Ascending aorta (tissue), 2 donors: ENCODE data around the gene PGA5. TPM values are rescaled to one million over a fixed set of nuclear protein-coding genes. Genes with fewer than 3 reads are reported as not detected.

ENCODE experiments used
- DNase-seq, 2 donors: peaks; one replicate each; pipeline ENCODE4 v3.0.0-alpha.2; 2019; ENCODE audit warnings: low spot score in 2 of 2
- H3K27ac ChIP-seq, 2 donors: fragments of 200-600 bp; sonication (generic); one replicate each; pipeline ENCODE4 v1.5.1; 2016 to 2017; ENCODE audit warnings: mild to moderate bottlenecking in 1 of 2
- H3K27me3 ChIP-seq: fragments of 200-600 bp; sonication (generic); one replicate; pipeline ENCODE4 v1.5.1; 2017
- H3K36me3 ChIP-seq, 2 donors: fragments of 200-600 bp; sonication (generic); one replicate each; pipeline ENCODE4 v1.5.1; 2016
- H3K4me1 ChIP-seq, 2 donors: fragments of 200-600 bp; sonication (generic); one replicate each; pipeline ENCODE4 v1.5.1; 2016 to 2017; ENCODE audit warnings: mild to moderate bottlenecking in 1 of 2
- H3K4me3 ChIP-seq, 2 donors: fragments of 200-600 bp; sonication (generic); one replicate each; pipeline ENCODE4 v1.5.1; 2016 to 2017; ENCODE audit warnings: mild to moderate bottlenecking in 1 of 2
- H3K9me3 ChIP-seq, 2 donors: fragments of 200-600 bp; sonication (generic); one replicate each; pipeline ENCODE4 v1.5.1; 2016
- CTCF ChIP-seq, 3 experiments: fragments of 200-600 bp in 2 of 3; fragments of 450-650 bp in 1 of 3; sonication (generic) in 2 of 3; IDR thresholded peaks; one replicate each; pipeline ENCODE4 v1.5.1; 2016 to 2019; ENCODE audit warnings: antibody characterized with exemption in 3 of 3, mild to moderate bottlenecking in 1 of 3, moderate library complexity in 1 of 3
- intact Hi-C: fragments of 100-400 bp; cut with DNase I; formaldehyde crosslinking; loops from one replicate; pipeline ENCODE4 v1.15.1; 2023
- total RNA-seq: library from RNA; depleted of rRNA; stranded (reverse); fragments of >200 nt; gene quantifications from one replicate; pipeline ENCODE4 v1.1.0, GENCODE V29; 2016

The PGA5 gene
- total RNA-seq, 1 donor from 2014 or later, result 2.0 TPM

- Histone ChIP-seq H3K4me1 (peaks cover 7 to 28% of the 10 kb centered on the region in 2 donors), H3K9me3 (no peaks in the 10 kb centered on the region), H3K27ac (peak overlapping the region; percentile 31 to 50), H3K4me3 (peak overlapping the region; percentile 60 to 80), H3K27me3 (no peaks in the 10 kb centered on the region), H3K36me3 (no peaks in the 10 kb centered on the region)
- no peak for TF ChIP-seq CTCF (IDR thresholded peaks at IDR 0.05)
- peak in 1 of 2 donors; percentile 72 for DNase-seq
- intact Hi-C loops, result no loop called here
These were observed 53.1 kb downstream of the PGA5 start for GRCh38 chr11:61293867-61294716.

- Histone ChIP-seq H3K36me3 (peaks cover 6 to 8% of the 10 kb centered on the region in 2 donors), H3K27me3 (no peaks in the 10 kb centered on the region), H3K4me3 (peak within 1 kb of the TSS; percentile 60 to 80), H3K4me1 (peaks cover 7 to 28% of the 10 kb centered on the region in 2 donors), H3K9me3 (no peaks in the 10 kb centered on the region), H3K27ac (peak within 1 kb of the TSS; percentile 28 to 50)
- peak in 1 of 2 donors; percentile 67 for DNase-seq
- peak in 1 of 3 experiments; percentile 13 for TF ChIP-seq CTCF (IDR thresholded peaks at IDR 0.05)
- intact Hi-C loops, result no loop called here
These were observed 54.0 kb downstream of the PGA5 start, which contains the start of gene VWCE for GRCh38 chr11:61294717-61295595. Gene VWCE, minus strand, starts transcription at chr11:61295316. Its CDS starts 279 bp downstream, at chr11:61295037.

DNA sequence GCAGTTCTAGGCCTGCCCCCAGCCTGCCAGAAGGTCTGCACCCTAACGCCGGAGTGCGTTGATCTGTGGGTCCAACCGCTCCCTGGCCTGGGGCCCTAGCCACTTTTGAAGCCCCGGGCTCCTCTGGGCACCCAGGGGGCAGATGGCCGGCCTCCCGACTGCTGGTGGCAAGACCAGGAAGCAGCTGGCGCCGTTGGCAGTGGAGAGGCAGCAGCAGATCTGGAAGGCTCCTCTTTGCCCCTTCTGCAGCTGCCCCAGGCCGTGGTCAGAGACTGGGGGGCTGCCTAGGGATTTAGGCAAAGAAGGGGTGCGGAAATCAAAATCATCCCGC lies 54.6 kb downstream of the PGA5 start:
- peak overlapping the region; percentile 60 to 80 for H3K4me3 ChIP-seq
- intact Hi-C loops, result no loop called here
- peaks cover 7 to 28% of the 10 kb centered on the region in 2 donors for H3K4me1 ChIP-seq
- no peak for DNase-seq
- no peaks in the 10 kb centered on the region for H3K9me3 ChIP-seq
- H3K27ac ChIP-seq, result no peak overlapping the region
- H3K27me3 ChIP-seq, result no peaks in the 10 kb centered on the region
- peaks cover 12 to 15% of the 10 kb centered on the region in 2 donors for H3K36me3 ChIP-seq
- no peak for TF ChIP-seq CTCF (IDR thresholded peaks at IDR 0.05)

- Histone ChIP-seq H3K4me1 (peaks cover 7 to 28% of the 10 kb centered on the region in 2 donors), H3K4me3 (no peak overlapping the region), H3K9me3 (no peaks in the 10 kb centered on the region), H3K27ac (peak overlapping the region in 1 of 2 donors; percentile 51), H3K27me3 (no peaks in the 10 kb centered on the region), H3K36me3 (peaks cover 30 to 32% of the 10 kb centered on the region in 2 donors)
- intact Hi-C loops, result no loop called here
- TF ChIP-seq CTCF (IDR thresholded peaks at IDR 0.05), result no peak
- no peak for DNase-seq
These were observed 56.4 kb downstream of the PGA5 start for GRCh38 chr11:61297341-61297740.

DNA sequence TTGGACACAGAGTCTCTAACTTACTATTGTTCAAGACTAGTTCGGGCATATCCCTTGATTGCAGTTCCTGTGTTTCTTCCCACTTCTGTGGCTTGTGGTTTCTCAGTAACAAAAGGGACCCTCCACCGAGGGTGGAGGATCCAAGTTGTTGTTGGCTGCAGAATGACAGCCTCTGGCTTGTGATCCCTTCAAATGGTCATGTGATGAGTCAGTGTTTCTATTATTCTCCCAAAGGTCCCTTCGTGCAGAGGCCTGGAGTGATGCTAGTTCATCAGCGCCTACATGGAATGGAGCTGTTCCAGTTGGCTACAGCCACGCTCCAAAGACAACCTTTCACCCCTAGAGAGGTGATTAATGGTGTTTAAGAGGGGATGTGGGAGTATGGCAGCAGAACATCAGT lies 56.8 kb downstream of the PGA5 start:
- peaks cover 34 to 36% of the 10 kb centered on the region in 2 donors for H3K36me3 ChIP-seq
- H3K4me1 ChIP-seq, result peaks cover 7 to 28% of the 10 kb centered on the region in 2 donors
- no peak overlapping the region for H3K4me3 ChIP-seq
- peak overlapping the region in 1 of 2 donors; percentile 51 for H3K27ac ChIP-seq
- peak in 1 of 2 donors; percentile 70 for DNase-seq
- H3K9me3 ChIP-seq, result no peaks in the 10 kb centered on the region
- intact Hi-C loops, result no loop called here
- no peaks in the 10 kb centered on the region for H3K27me3 ChIP-seq
- TF ChIP-seq CTCF (IDR thresholded peaks at IDR 0.05), result no peak
